ENCODE results near the gene NEDD4L. TPM values are rescaled to one million over a fixed set of nuclear protein-coding genes. Genes with fewer than 3 reads are reported as not detected.

NEDD4L gene
- total and polyA plus RNA-seq, 4 donors, result 10.2 to 20.3 (median 13.2) TPM

- H3K27me3 ChIP-seq (ENCODE audit: control insufficient read depth in 4 of 4, insufficient read depth in 4 of 4, low read length in 3 of 4), result no peaks in the 10 kb centered on the region
- TF ChIP-seq FOXA1 (IDR thresholded peaks at IDR 0.05) (no peak), MAX (IDR thresholded peaks at IDR 0.05) (no peak), FOXA2 (IDR thresholded peaks at IDR 0.05) (no peak), RAD21 (IDR thresholded peaks at IDR 0.05) (no peak), HNF4A (conservative IDR thresholded peaks at IDR 0.05) (no peak), REST (IDR thresholded peaks at IDR 0.05) (no peak), CTCF (IDR thresholded peaks at IDR 0.05; ENCODE audit: low read depth, low read length, missing input control) (no peak), NR2F2 (IDR thresholded peaks at IDR 0.05) (no peak), JUND (IDR thresholded peaks at IDR 0.05) (no peak), YY1 (IDR thresholded peaks at IDR 0.05) (no peak)
- H3K4me1 ChIP-seq (ENCODE audit: control insufficient read depth in 4 of 4, insufficient read depth in 4 of 4, low read length in 3 of 4), result peaks cover 0 to 15% (median 5%) of the 10 kb centered on the region in 4 donors
- no peaks in the 10 kb centered on the region for H3K36me3 ChIP-seq (ENCODE audit: control insufficient read depth in 4 of 4, insufficient read depth in 3 of 4, low read depth in 1 of 4, low read length in 3 of 4)
- H3K9me3 ChIP-seq (ENCODE audit: control insufficient read depth in 4 of 4, low read length in 3 of 4), result no peaks in the 10 kb centered on the region
- H3K27ac ChIP-seq (ENCODE audit: low read depth in 1 of 2, low read length in 2 of 2), result no peak overlapping the region
- 87% methylated on average over 4 of the region's 4 CpGs for WGBS
- H3K4me3 ChIP-seq (ENCODE audit: low read depth in 1 of 3, low read length in 3 of 3), result no peak overlapping the region
- H3K9ac ChIP-seq (ENCODE audit: low read depth in 1 of 2, low read length in 2 of 2), result no peak overlapping the region
- DNase-seq (ENCODE audit: low spot score), result no peak
Measured at GRCh38 chr18:58010265-58010664, 33.8 kb upstream of the NEDD4L start.

- Histone ChIP-seq H3K27me3 (ENCODE audit: control insufficient read depth in 4 of 4, insufficient read depth in 4 of 4, low read length in 3 of 4) (no peaks in the 10 kb centered on the region), H3K9me3 (ENCODE audit: control insufficient read depth in 4 of 4, low read length in 3 of 4) (no peaks in the 10 kb centered on the region), H3K4me3 (ENCODE audit: low read depth in 1 of 3, low read length in 3 of 3) (no peak overlapping the region), H3K4me1 (ENCODE audit: control insufficient read depth in 4 of 4, insufficient read depth in 4 of 4, low read length in 3 of 4) (peaks cover 0 to 15% (median 5%) of the 10 kb centered on the region in 4 donors), H3K27ac (ENCODE audit: low read depth in 1 of 2, low read length in 2 of 2) (no peak overlapping the region), H3K9ac (ENCODE audit: low read depth in 1 of 2, low read length in 2 of 2) (no peak overlapping the region), H3K36me3 (ENCODE audit: control insufficient read depth in 4 of 4, insufficient read depth in 3 of 4, low read depth in 1 of 4, low read length in 3 of 4) (no peaks in the 10 kb centered on the region)
- 80% methylated on average over 1 of the region's 1 CpG for WGBS
- DNase-seq (ENCODE audit: low spot score), result no peak
- TF ChIP-seq HNF4A (conservative IDR thresholded peaks at IDR 0.05), result no peak
- no peak for TF ChIP-seq NR2F2 (IDR thresholded peaks at IDR 0.05)
- TF ChIP-seq MAX (IDR thresholded peaks at IDR 0.05), result no peak
- no peak for TF ChIP-seq YY1 (IDR thresholded peaks at IDR 0.05)
- no peak for TF ChIP-seq JUND (IDR thresholded peaks at IDR 0.05)
- no peak for TF ChIP-seq ZBTB33 (IDR thresholded peaks at IDR 0.05)
- TF ChIP-seq ATF3 (IDR thresholded peaks at IDR 0.05), result no peak
- no peak for TF ChIP-seq FOXA1 (IDR thresholded peaks at IDR 0.05)
- TF ChIP-seq EGR1 (IDR thresholded peaks at IDR 0.05; ENCODE audit: low read depth in 2 of 2), result no peak
- TF ChIP-seq RXRA (IDR thresholded peaks at IDR 0.05), result no peak
- no peak for TF ChIP-seq RAD21 (IDR thresholded peaks at IDR 0.05)
- TF ChIP-seq SP1 (IDR thresholded peaks at IDR 0.05), result no peak
- no peak for TF ChIP-seq CTCF (IDR thresholded peaks at IDR 0.05; ENCODE audit: low read depth, low read length, missing input control)
- no peak for TF ChIP-seq TAF1 (conservative IDR thresholded peaks at IDR 0.05)
- TF ChIP-seq HNF4G (IDR thresholded peaks at IDR 0.05), result no peak
- no peak for TF ChIP-seq REST (IDR thresholded peaks at IDR 0.05)
- TF ChIP-seq FOXA2 (IDR thresholded peaks at IDR 0.05), result no peak
Measured at GRCh38 chr18:58012356-58012755, 31.7 kb upstream of the NEDD4L start.

Data from liver (tissue), 9 donors.